Fibroblast of mammary gland (primary cell): ENCODE data around the gene C5orf47.

Experiments
- DNase-seq: peaks from one replicate; pipeline ENCODE4 v3.0.0-alpha.2; 2010; ENCODE audit warnings: low read depth
- H3K4me3 ChIP-seq: 2 replicates; pipeline ENCODE4 v1.5.1; 2011; ENCODE audit warnings: low read depth, mild to moderate bottlenecking, low read length, moderate library complexity; ENCODE audit not compliant: control insufficient read depth
- TF ChIP-seq, protein P1 (sequence below): conservative IDR thresholded peaks from 2 replicates; pipeline ENCODE4 v1.5.1; 2011; ENCODE audit warnings: low read depth, low read length, inconsistent platforms; ENCODE audit not compliant: control insufficient read depth, insufficient read depth

The C5orf47 gene, protein sequence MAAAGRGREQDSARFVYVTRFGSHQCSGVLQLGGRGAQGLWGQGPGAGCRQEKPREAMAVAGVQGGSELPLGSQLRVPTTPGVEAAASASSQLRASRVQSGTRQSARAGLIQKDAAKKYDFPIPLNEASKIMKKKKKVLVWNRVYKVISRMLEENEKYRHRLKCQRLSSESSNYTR

DNA sequence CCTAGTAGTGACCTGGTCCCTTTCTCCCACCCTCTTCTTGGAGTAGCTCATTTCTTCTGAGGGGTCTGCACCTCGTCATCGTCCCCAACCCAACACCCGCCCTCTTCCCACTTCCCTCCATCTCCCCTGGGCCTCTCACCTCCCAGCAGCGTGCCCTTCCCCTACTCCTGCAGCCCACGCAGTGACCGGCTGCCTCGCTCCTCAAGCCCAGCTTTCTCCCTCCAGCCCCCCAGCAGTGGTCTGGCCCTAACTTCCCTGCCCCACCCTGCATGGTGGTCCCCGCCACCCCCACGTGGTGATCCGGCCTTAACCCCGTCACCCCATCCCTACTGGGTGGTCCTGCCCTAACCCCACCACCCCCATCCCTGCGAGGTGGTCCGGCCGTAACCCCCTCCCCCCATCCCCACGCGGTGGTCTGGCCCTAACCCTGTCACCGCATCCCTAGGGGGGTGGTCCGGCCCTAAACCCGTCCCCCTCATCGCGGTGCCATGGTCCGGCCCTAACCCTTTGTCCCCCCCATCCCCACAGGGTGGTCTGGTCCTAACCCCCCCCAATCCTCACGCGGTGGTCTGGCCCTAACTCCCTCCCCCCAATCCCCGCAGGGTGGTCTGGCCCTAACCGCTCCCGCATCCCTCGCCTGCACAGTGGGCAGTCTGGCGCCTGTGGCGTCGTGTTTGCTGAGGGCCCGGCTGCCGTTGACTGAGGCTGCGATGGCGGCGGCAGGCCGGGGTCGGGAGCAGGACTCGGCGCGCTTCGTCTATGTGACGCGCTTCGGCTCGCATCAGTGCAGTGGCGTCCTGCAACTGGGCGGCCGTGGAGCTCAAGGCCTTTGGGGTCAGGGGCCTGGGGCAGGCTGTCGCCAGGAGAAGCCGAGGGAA lies at the start of gene C5orf47:
Gene C5orf47 (plus strand): TSS at position 617 of the 878 bp plus-strand sequence. CDS start 94 bp downstream, at position 711.
- no peak within 1 kb of the TSS for H3K4me3 ChIP-seq
- DNase-seq = no peak
- TF ChIP-seq, protein P1, sequence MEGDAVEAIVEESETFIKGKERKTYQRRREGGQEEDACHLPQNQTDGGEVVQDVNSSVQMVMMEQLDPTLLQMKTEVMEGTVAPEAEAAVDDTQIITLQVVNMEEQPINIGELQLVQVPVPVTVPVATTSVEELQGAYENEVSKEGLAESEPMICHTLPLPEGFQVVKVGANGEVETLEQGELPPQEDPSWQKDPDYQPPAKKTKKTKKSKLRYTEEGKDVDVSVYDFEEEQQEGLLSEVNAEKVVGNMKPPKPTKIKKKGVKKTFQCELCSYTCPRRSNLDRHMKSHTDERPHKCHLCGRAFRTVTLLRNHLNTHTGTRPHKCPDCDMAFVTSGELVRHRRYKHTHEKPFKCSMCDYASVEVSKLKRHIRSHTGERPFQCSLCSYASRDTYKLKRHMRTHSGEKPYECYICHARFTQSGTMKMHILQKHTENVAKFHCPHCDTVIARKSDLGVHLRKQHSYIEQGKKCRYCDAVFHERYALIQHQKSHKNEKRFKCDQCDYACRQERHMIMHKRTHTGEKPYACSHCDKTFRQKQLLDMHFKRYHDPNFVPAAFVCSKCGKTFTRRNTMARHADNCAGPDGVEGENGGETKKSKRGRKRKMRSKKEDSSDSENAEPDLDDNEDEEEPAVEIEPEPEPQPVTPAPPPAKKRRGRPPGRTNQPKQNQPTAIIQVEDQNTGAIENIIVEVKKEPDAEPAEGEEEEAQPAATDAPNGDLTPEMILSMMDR = no peak

DNA sequence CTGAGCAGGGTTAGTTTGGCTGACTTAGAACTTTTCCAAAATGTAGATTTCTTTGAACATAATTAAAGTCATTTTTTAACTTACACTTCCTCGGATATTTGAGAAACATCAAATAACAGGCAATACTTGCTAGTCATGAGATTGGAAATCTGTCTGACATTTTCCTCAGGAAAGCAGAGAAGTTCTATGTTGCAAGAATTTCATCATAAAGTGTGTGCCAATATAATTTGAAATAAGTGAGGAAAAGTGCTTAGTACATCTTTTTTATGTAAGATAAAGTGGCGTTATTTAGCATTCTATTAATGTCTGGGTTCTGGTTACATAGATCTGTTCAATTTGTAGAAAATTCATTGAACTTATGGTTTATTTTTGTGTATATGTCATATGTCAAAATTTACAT lies 48.7 kb upstream of the C5orf47 start:
- TF ChIP-seq, protein P1 = no peak
- no peak overlapping the region for H3K4me3 ChIP-seq
- no peak for DNase-seq

DNA sequence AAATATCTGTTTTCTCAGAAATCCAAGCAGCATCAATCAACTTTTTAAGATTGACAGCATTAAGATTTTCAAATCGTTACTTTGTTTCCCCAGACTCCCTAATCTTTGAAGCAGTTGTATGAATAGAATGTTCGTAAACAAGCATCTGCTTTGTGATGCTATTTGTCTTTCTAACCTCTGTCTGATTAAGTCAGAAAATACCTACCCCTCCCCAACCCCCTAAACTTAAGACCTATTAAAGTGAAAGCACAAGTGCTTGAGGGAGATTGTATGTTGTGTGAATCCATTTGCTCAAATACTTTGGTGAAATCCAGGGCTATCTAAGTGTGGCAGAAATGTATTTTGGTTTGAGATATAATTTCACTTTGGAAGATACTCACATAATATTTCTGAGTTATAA lies 47.9 kb upstream of the C5orf47 start:
- DNase-seq = no peak
- H3K4me3 ChIP-seq = no peak overlapping the region
- TF ChIP-seq, protein P1 = no peak

DNA sequence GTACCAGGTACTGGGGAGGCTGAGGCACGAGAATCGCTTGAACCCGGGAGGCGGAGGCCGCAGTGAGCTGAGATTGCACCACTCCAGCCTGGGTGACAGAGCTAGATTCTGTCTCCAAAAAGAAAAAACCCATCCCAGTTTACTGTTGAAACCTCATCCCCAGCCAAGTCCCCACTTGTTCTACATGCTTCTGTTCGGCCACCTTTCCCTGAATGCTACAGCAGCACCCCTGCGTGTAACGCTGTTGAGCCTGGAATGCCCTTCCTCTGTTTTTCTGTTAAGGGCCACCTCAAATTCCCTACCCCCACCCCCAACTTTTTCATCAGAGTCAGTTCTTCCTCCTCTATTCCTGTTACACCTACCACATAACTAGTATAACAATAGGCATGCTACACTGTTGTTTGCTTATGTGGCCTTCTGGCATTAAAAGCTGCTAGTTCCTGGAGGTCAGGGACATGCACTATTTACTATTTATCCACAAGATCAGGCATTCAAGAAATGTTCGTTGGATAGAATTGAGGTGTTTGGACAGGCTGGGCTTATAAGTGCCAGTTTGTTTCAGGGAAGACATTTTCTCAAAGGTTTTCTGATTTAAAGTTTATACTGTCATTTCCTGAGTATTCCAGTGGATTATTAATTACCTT lies 47.1 kb upstream of the C5orf47 start:
- TF ChIP-seq, protein P1 = no peak
- DNase-seq = no peak
- no peak overlapping the region for H3K4me3 ChIP-seq

DNA sequence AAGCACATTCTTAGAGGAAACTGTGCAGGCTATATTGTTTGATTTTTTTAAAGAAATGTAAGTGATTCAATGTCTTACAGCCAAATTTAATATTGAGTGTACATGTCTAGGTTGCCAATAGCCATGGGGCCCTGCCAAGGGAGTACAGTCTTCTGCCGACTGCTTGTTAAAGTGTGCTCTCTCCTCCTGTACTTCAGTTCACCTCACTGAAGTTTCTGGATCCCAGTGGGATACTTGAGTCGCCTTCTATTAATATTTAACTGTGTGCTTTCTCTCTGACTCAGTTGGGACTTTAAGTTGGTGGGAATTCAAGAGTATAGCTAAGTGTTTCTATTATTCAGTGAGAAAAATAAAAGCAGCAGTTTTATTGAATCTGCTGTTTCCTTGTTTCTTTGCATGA lies 44.5 kb upstream of the C5orf47 start:
- DNase-seq = no peak
- TF ChIP-seq, protein P1 = no peak
- H3K4me3 ChIP-seq = no peak overlapping the region

DNA sequence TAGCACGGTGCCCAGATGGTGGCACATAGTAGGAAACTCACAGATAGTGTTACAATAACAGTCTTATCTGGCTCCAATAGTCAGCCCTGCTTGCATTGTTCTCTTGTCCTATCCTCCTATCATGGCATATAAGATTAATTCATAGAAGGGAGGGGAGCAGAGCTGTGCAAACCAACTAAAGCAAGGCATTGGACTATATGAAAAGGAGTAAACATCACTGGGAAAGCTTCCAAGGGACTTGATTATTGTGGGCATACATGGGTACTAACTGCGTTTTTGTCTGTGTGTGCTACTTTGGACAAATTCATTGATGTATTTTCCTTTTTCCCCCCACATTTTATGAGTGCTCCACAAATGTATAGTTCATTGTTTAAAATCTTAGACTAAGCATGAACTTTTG lies 43.8 kb upstream of the C5orf47 start:
- H3K4me3 ChIP-seq = no peak overlapping the region
- no peak for DNase-seq
- TF ChIP-seq, protein P1 = no peak
